ENCODE measurements around the gene EDN1. TPM values are rescaled to one million over a fixed set of nuclear protein-coding genes. Genes with fewer than 3 reads are reported as not detected.

EDN1 gene
- polyA plus RNA-seq, 3 donors, result 0.11 to 0.71 TPM; not detected in 1

GRCh38 chr6:12266571-12266970 lies 23.6 kb upstream of the EDN1 start:
- intact Hi-C loops (cut with micrococcal nuclease), result loop anchor here in 1 of 2 donors (5.0 to 10.0 kb wide), 3 partner anchors 59 to 532 kb away; no protein-coding TSS in a partner anchor

GRCh38 chr6:12269110-12269509 lies 21.1 kb upstream of the EDN1 start:
- Histone ChIP-seq H3K9ac (ENCODE audit: insufficient read depth, low read length, poor library complexity, severe bottlenecking) (no peak overlapping the region), H3K79me2 (ENCODE audit: insufficient read depth, low read length) (no peaks in the 10 kb centered on the region), H3K27me3 (ENCODE audit: control insufficient read depth in 2 of 2, insufficient read depth in 2 of 2, low read length in 2 of 2) (no peaks in the 10 kb centered on the region), H3K9me3 (replicated peaks in 1 of 2; ENCODE audit: control insufficient read depth in 1 of 2, insufficient read depth in 1 of 2, low read length in 2 of 2) (peaks cover 0 to 4% of the 10 kb centered on the region in 2 donors), H3K27ac (ENCODE audit: low read depth in 1 of 2, low read length in 2 of 2) (no peak overlapping the region), H2AFZ (ENCODE audit: insufficient read depth, low read depth, low read length, poor library complexity, severe bottlenecking) (no peak overlapping the region), H3K36me3 (replicated peaks in 1 of 2; ENCODE audit: control insufficient read depth in 1 of 2, insufficient read depth in 2 of 2, low read length in 2 of 2) (no peaks in the 10 kb centered on the region), H3K4me2 (replicated peaks; ENCODE audit: extremely low read depth, low read length, poor library complexity, severe bottlenecking) (no peak overlapping the region), H3K4me3 (replicated peaks in 1 of 3; ENCODE audit: low read depth in 2 of 3, low read length in 3 of 3) (no peak overlapping the region), H3K4me1 (ENCODE audit: control insufficient read depth in 1 of 2, insufficient read depth in 2 of 2, low read length in 2 of 2) (peaks cover 35 to 53% of the 10 kb centered on the region in 2 donors), H4K20me1 (ENCODE audit: insufficient read depth, low read length) (no peaks in the 10 kb centered on the region)
- H3K36me3 Mint-ChIP-seq, result peaks cover 0 to 4% of the 10 kb centered on the region in 2 donors
- TF ChIP-seq CTCF (IDR thresholded peaks at IDR 0.05), result no peak
- peak overlapping the region in 6 of 7 donors; percentile 58 to 83 (median 69) for H3K27ac Mint-ChIP-seq
- intact Hi-C loops (cut with micrococcal nuclease), result loop anchor here in 1 of 2 donors (5.0 to 10.0 kb wide), 3 partner anchors 62 to 534 kb away; no protein-coding TSS in a partner anchor
- WGBS (ENCODE audit: insufficient coverage), result no CpG with 5 or more reads among the region's 2 CpGs
- DNase-seq, result peak; percentile 37 to 71 (median 59)
- peaks cover 0 to 4% (median 0%) of the 10 kb centered on the region in 3 donors for H3K27me3 Mint-ChIP-seq (ENCODE audit: low read depth in 3 of 3)
- H3K4me3 Mint-ChIP-seq, result no peak overlapping the region
- H3K4me1 Mint-ChIP-seq, result peaks cover 50% of the 10 kb centered on the region
- H3K9me3 Mint-ChIP-seq, result peaks cover 5 to 12% (median 6%) of the 10 kb centered on the region in 7 donors

More at GRCh38 chr6:12266571-12266970, 23.6 kb upstream of the EDN1 start:
- Histone ChIP-seq H3K9ac (ENCODE audit: insufficient read depth, low read length, poor library complexity, severe bottlenecking) (peak overlapping the region; percentile 5), H3K4me2 (replicated peaks; ENCODE audit: extremely low read depth, low read length, poor library complexity, severe bottlenecking) (peak overlapping the region; percentile 39), H3K27me3 (ENCODE audit: control insufficient read depth in 2 of 2, insufficient read depth in 2 of 2, low read length in 2 of 2) (no peaks in the 10 kb centered on the region), H3K4me3 (replicated peaks in 1 of 3; ENCODE audit: low read depth in 2 of 3, low read length in 3 of 3) (peak overlapping the region in 1 of 3 experiments; percentile 34), H3K27ac (ENCODE audit: low read depth in 1 of 2, low read length in 2 of 2) (peak overlapping the region; percentile 43 to 93), H3K9me3 (replicated peaks in 1 of 2; ENCODE audit: control insufficient read depth in 1 of 2, insufficient read depth in 1 of 2, low read length in 2 of 2) (no peaks in the 10 kb centered on the region), H2AFZ (ENCODE audit: insufficient read depth, low read depth, low read length, poor library complexity, severe bottlenecking) (no peak overlapping the region), H3K4me1 (ENCODE audit: control insufficient read depth in 1 of 2, insufficient read depth in 2 of 2, low read length in 2 of 2) (peaks cover 46 to 63% of the 10 kb centered on the region in 2 donors), H3K36me3 (replicated peaks in 1 of 2; ENCODE audit: control insufficient read depth in 1 of 2, insufficient read depth in 2 of 2, low read length in 2 of 2) (no peaks in the 10 kb centered on the region), H4K20me1 (ENCODE audit: insufficient read depth, low read length) (no peaks in the 10 kb centered on the region), H3K79me2 (ENCODE audit: insufficient read depth, low read length) (no peaks in the 10 kb centered on the region)
- no peak for TF ChIP-seq CTCF (IDR thresholded peaks at IDR 0.05)
- Mint-ChIP-seq H3K4me3 (peak overlapping the region in 1 of 2 donors; percentile 70), H3K4me1 (peaks cover 59% of the 10 kb centered on the region), H3K36me3 (peaks cover 0 to 2% of the 10 kb centered on the region in 2 donors), H3K27ac (peak overlapping the region; percentile 91 to 99 (median 97)), H3K27me3 (ENCODE audit: low read depth in 3 of 3) (peaks cover 0 to 4% (median 0%) of the 10 kb centered on the region in 3 donors), H3K9me3 (peaks cover 0 to 5% (median 2%) of the 10 kb centered on the region in 7 donors)
- 0% methylated on average over 1 of the region's 2 CpGs for WGBS (ENCODE audit: insufficient coverage)
- DNase-seq, result peak; percentile 57 to 90 (median 81)

All from CD14-positive monocyte (primary cell).